ENCODE data around the gene ARVCF. TPM values are rescaled to one million over a fixed set of nuclear protein-coding genes. Genes with fewer than 3 reads are reported as not detected.

ARVCF gene
- total and polyA plus RNA-seq, 9 of the 15 experiments (the other 6 are each of a cell fraction or from before 2014, with no cell fraction given): 0.03 to 97.4 (median 15.6) TPM

- no TSS peak for BruUV-seq (replicated peaks)
- DNase-seq (ENCODE audit: extremely low read depth in 1 of 4, low spot score in 3 of 4) (no peak), FAIRE-seq (no peak), ATAC-seq (no peak)
- Histone ChIP-seq H3K4me1 (replicated peaks in 1 of 2; ENCODE audit: control insufficient read depth in 2 of 2, insufficient read depth in 2 of 2, low read length in 2 of 2) (peaks cover 4 to 68% of the 10 kb centered on the region in 2 experiments; a peak in 4 of 5 replicates), H2AFZ (ENCODE audit: low read depth, low read length) (no peak overlapping the region), H3K9me3 (replicated peaks; ENCODE audit: control insufficient read depth, insufficient read depth, low read depth, low read length) (no peaks in the 10 kb centered on the region), H3K36me3 (ENCODE audit: control insufficient read depth, insufficient read depth, low read length) (peaks cover 86% of the 10 kb centered on the region; the same call in 2 of the 3 replicates), H3K27me3 (ENCODE audit: control insufficient read depth in 2 of 2, insufficient read depth in 2 of 2, low read length in 2 of 2) (no peaks in the 10 kb centered on the region), H3K9me1 (ENCODE audit: control insufficient read depth, insufficient read depth, low read length) (peaks cover 3% of the 10 kb centered on the region), H3K4me3 (no peak overlapping the region), H3K27ac (ENCODE audit: extremely low read depth, low read depth, low read length) (no peak overlapping the region), H3K9ac (ENCODE audit: insufficient read depth in 1 of 2, low read depth in 2 of 2, low read length in 2 of 2) (peak overlapping the region in 1 of 2 experiments; percentile 31; a peak in 1 of 4 replicates), H3K4me2 (ENCODE audit: insufficient read depth, low read length) (no peak overlapping the region), H4K20me1 (replicated peaks; ENCODE audit: control insufficient read depth, insufficient read depth, low read length) (peaks cover 38% of the 10 kb centered on the region; the same call in 1 of the 2 replicates), H3K79me2 (ENCODE audit: control insufficient read depth, insufficient read depth, low read length) (no peaks in the 10 kb centered on the region)
- in situ Hi-C loops (cut with MboI): no loop called here
- CTCF ChIA-PET (ENCODE audit: low intra/inter-chr PET ratio): interaction anchor here (0.6 to 1.1 kb wide), 4 partner anchors 41 to 161 kb away, joined by 3 to 6 read pairs (median 3); no protein-coding TSS in a partner anchor
- POLR2A ChIA-PET: interaction anchor here (0.6 to 13.7 kb wide), 4 partner anchors 12 to 159 kb away, joined by 3 to 115 read pairs (median 27); partner anchors contain the start of genes RANBP1 and TRMT2A
- intact Hi-C loops (cut with micrococcal nuclease): no loop called here
- WGBS (ENCODE audit: insufficient coverage, low coverage, missing lambda C conversion rate): 88% methylated on average over 7 of the region's 7 CpGs
- TF ChIP-seq ZBTB5 (IDR thresholded peaks at IDR 0.05) (no peak), MITF (IDR thresholded peaks at IDR 0.05) (no peak), HOMEZ (CRISPR knock-in tag; IDR thresholded peaks at IDR 0.05) (no peak), ZNF280B (CRISPR knock-in tag; IDR thresholded peaks at IDR 0.05) (peak; percentile 40; the same call in 1 of the 2 replicates), ZNF12 (CRISPR knock-in tag; IDR thresholded peaks at IDR 0.05) (no peak), HCFC1 (IDR thresholded peaks at IDR 0.05; ENCODE audit: low read depth, low read length) (no peak), KDM5B (IDR thresholded peaks at IDR 0.05; ENCODE audit: insufficient replicate concordance, low read depth, low read length) (peak; percentile 48), SIRT6 (IDR thresholded peaks at IDR 0.05; ENCODE audit: low read depth, low read length) (peak; percentile 68), MXI1 (IDR thresholded peaks at IDR 0.05; ENCODE audit: low read depth, low read length) (no peak), ZKSCAN1 (IDR thresholded peaks at IDR 0.05; ENCODE audit: low read depth, low read length) (peak; percentile 93), RFX1 (IDR thresholded peaks at IDR 0.05) (no peak), RUNX1 (IDR thresholded peaks at IDR 0.05; ENCODE audit: low read depth) (0 out of 2 replicates have a peak, but pooled peaks have one; percentile 25)
These were observed 48.7 kb downstream of the ARVCF start for GRCh38 chr22:19967850-19968449.

Measured in K562 (cell line).